ENCODE results near the gene ITGA8.
"Not testable (repeated sequence)": the region's sequence is repeated elsewhere in the genome, so short reads cannot be mapped to it uniquely, and the experiment has no call there.

Gene ITGA8

DNA sequence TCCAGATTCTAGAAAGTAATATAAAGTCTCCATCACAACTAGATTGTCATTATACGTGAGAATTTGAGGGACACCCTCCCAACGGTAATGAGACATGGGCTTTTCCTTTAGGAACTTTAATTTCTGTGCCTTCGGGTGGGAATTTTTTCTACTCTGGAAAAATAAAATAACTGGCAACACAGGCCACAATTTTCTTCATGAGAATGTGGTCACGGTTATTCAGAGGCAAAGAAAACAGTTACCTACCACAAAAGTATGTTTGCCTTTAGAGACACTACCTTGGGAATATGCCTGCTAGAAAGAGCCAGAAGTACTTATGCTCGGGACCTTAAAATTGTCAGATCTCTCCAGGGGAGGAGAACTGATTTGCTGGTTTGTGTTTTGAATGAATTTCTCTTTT is 99.4 kb downstream of the ITGA8 start:
- no peak for DNase-seq

DNA sequence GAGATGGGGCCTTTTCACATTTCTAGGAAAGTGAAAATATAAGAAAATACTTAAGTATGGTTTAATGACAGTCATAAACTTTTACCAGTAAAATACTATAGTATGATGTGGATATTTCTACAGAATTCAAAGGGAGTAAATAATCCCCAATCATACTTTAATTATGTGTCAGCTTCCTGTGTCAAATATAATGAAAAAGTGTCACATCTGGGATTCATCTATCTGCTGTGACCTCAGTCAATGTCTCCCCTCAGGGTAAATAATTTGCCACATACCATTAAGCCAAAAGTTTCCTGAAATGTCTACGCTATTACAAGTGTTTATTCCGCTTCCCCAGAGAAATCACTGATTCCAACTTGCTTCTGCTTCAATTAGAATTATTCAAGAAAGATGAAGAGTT is 110.5 kb downstream of the ITGA8 start:
- no peak for DNase-seq

DNA sequence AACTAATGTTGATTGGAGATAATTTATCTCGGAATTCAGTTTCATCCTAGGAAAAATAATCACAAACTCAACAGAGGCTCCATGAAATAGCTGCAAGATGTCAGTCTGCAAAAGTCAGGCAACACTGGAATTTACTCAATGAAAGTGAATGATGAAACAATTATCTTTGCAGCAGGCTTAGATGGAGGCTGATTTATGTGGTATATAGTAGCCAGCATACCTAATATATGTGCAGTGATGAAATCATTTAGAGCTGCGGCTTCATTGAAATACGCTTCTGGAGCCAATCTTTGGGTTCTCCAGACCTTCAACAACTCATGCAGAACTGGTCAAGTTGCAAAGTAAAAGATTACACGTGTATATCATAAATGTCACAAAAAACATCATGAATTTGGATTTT is 113.3 kb downstream of the ITGA8 start:
- no peak for DNase-seq

- no peak for DNase-seq
These were observed 113.9 kb downstream of the ITGA8 start for GRCh38 chr10:15605740-15606369.

DNA sequence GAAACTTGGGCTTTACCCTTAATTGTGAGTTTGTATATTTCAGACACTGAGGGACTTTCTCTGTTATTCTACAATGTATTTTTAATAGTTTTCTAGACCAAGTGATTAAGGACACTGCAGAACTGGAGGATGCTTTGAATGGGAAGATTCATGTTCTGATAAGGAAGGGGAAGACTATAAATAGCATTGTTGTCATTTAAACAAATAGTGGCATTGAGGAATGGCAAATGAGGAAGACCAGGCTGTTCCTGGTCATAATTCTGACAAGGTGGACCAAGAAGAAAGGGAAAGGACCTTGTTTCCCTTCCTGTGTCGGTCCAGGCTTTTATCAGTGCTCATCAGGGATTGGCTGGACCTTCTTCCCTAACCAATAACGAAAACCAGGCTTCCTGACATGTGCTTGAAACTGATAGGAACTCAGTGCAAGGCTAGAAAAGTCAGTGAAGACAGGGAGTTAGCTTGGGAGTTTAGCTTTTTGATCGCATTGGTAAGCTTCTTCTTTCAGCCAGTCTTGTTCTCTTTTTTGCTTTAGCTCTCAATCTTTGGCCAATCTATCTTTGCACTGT is 116.2 kb downstream of the ITGA8 start:
- no peak for DNase-seq

GRCh38 chr10:15601819-15602218 is 117.9 kb downstream of the ITGA8 start:
- DNase-seq: no peak

DNA sequence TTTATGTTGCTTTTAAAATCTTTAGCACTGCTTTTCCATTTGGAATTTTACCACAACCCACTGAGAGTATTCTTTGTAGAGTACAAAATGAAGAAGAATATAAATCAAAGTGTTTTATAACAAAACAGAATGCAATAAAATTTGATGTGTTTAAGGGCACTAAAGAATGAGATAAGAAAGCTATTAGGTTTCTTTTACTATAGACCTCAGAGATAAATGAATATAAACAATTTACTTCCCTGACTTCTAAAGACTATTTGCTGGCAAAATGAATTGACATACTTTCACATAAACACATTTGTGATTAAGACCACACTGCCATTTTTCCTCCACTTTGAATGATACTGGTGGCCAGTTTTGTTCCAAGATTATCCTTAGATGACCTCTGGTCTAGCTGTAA is 124.5 kb downstream of the ITGA8 start:
- DNase-seq: no peak

DNA sequence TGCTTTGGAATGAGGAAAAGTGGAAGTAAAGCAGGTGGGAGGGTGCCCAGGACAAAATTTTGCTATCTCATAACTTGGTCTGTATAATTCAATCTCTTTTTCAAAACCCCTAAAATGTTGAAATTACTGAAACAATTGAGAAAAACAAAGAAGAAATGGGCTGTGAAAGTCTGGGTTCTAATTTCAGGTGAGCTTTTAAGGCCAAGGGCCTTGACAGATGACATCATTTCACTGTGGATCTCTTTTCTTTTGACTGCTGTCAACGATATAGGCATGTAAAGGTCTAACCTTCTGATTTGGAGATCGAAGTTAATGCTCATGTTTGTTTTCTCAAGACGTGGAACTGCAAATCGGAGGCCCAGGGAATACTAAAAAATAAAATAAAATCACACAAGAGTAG is 127.8 kb downstream of the ITGA8 start:
- DNase-seq: no peak

DNA sequence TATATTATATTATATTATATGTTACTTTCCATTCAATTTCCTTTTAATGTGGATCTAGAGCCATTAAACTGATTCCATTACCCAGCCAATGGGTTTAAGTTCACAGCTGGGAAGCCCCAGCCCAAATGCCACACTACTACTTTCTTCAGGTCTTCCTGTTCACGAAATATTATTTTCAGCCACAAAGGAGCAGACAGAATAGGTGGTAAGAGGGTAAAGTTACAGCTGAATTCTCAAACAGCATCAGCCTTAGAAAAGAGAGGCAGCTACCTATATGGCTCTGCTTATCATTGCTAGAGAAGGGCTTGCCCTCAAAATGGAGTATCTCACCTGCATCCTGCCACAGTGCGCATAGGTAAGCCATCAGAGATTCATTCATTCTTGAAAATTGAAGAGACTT is 128.3 kb downstream of the ITGA8 start:
- no peak for DNase-seq

DNA sequence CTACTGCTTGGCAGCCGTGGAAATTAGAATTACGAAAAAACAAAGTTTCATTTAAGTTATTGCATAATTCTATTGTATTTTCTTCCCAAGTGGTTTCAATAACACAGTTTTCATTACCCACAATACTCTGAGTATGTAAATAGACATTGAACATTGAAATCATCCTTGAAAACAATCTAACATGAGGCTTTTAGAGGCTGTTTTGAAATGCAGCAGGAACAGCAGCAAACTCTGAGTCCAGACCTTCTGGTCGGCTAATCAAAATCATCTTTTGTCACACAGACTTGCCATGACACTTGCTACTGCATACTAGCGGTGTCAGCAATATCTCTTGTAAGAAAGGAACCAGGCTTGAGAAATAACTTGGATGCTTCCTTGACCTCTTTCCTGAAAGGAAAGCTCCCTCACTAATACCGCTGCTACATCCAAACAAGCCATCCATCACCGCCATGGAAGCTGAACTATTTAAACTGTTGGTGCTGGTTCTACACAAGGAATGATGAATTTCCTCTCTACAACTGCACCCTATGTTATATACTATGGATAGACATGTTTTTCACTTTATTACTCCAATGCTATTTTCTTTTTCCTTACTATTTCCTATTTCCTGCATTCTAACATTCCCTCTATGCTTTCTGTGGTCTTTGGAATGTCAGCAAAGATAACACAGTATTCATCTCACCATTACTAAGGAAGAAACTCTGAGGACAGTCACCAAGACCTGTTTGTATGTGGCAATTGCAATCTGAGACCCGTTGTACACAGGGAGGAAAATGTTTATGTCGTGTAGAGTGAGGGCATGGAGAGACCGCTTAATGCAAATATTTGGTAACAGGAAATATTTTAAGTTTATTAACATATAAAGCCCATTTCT is 130.8 kb downstream of the ITGA8 start:
- no peak for DNase-seq

GRCh38 chr10:15588151-15588550 is 131.6 kb downstream of the ITGA8 start:
- DNase-seq: no peak

GRCh38 chr10:15587271-15587670 is 132.5 kb downstream of the ITGA8 start:
- no peak for DNase-seq

- DNase-seq: peak in 40 of 58 donors; percentile 1 to 65 (median 16)
These were observed 134.4 kb downstream of the ITGA8 start for GRCh38 chr10:15585303-15585715.

- not testable (repeated sequence) for DNase-seq
These were observed 136.8 kb downstream of the ITGA8 start for GRCh38 chr10:15582972-15583371.

GRCh38 chr10:15579605-15580004 is 140.1 kb downstream of the ITGA8 start:
- DNase-seq: no peak

GRCh38 chr10:15572531-15573045 is 147.1 kb downstream of the ITGA8 start:
- DNase-seq: no peak

- DNase-seq: peak in 11 of 58 donors; percentile 0 to 73 (median 10)
These were observed 148.1 kb downstream of the ITGA8 start for GRCh38 chr10:15571575-15571974.

- no peak for DNase-seq
These were observed 148.9 kb downstream of the ITGA8 start for GRCh38 chr10:15570738-15571339.

GRCh38 chr10:15567952-15568351 is 151.8 kb downstream of the ITGA8 start:
- DNase-seq: no peak

DNA sequence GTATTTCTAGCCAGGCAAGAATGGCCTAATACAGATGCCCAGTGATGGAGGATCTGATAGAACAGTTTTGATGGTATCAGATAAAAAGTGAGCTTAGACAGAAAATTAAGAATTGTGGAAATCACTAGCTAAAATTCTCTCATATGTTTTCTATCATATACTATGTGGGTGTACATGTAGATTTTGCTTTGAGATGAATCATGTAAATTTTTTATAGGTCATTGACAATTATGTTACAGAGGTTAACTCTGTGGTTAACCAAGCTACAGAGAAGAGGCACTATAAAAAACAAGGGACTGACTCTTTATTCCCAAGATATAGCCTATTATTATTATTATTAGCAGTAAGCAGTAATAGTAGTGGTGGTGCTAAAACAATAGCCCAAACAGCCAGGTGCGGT is 156.5 kb downstream of the ITGA8 start:
- DNase-seq: no peak

DNA sequence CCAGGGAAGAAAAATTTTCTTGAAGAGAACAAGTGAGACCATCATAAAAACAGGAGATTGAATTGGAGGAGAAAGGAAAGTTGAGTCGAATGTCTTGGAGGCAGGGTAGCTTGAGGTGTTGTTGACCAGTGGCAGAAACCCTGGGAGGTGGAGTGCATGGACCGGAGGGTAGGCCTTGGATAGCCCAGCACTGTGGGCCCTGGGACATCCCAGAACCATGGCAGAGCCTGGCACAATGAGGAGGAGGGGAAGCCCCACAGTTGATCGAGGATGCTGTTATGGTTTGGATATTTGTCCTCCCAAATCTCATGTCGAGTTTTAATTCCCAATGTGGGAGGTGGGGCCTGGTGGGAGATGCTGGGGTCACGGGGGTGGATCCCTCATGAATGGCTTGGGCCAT is 157.1 kb downstream of the ITGA8 start:
- DNase-seq: no peak

DNA sequence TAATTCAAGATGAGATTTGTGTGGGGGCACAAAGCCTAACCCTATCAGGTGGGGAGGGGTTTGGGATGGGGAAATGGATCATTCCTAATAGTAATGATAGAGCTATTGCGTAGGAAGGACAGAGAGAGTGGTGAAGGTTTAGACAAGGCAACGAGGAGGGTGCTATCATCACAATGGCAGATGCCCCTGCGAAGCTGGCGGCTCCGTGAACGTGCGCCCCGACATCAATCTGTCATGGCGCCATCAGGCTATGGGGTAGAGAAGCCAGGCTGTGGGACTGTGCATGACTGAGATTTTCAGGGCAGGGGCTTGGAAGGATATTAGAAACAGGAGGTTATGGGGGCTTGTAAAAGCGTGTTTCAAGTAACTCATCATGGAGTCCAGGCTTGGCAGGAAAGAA is 157.6 kb downstream of the ITGA8 start:
- no peak for DNase-seq
